ENCODE measurements around the gene TDRKH. TPM values are rescaled to one million over a fixed set of nuclear protein-coding genes. Genes with fewer than 3 reads are reported as not detected.
"Not testable (repeated sequence)": the region's sequence is repeated elsewhere in the genome, so short reads cannot be mapped to it uniquely, and the experiment has no call there.

The TDRKH gene
- total RNA-seq, 2 experiments from 2014 or later: 12.7 to 13.1 TPM

DNA sequence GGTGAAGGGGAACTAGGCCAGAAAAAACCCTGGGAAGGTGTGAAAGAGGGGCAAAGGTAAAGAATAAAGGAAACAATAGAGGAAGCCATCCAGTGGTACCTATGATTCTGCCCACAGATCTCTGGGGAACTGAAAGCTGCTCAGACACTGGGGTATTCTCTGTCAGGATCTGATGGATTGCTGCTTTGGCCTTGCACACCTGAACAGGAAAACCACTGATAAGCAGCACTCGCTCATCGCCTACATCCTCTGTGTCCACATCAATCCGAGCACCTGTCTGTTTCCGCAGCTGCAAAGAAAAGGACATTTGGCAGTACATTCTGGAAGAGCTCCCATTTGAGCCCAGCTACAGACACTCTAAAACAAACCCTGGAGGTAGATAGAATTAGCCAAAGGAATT is 10.4 kb downstream of the TDRKH start:
- ChIA-PET CTCF (interaction anchor here (1.8 kb wide), 1 partner anchor 186 kb away, joined by 4 read pairs; no protein-coding TSS in a partner anchor), POLR2A (no interaction called here)

- ChIA-PET CTCF (no interaction called here), POLR2A (no interaction called here)
Measured at GRCh38 chr1:151777317-151777716, 13.0 kb downstream of the TDRKH start.

- ChIA-PET POLR2A (no interaction called here), CTCF (no interaction called here)
Measured at GRCh38 chr1:151776665-151777062, 13.6 kb downstream of the TDRKH start.

DNA sequence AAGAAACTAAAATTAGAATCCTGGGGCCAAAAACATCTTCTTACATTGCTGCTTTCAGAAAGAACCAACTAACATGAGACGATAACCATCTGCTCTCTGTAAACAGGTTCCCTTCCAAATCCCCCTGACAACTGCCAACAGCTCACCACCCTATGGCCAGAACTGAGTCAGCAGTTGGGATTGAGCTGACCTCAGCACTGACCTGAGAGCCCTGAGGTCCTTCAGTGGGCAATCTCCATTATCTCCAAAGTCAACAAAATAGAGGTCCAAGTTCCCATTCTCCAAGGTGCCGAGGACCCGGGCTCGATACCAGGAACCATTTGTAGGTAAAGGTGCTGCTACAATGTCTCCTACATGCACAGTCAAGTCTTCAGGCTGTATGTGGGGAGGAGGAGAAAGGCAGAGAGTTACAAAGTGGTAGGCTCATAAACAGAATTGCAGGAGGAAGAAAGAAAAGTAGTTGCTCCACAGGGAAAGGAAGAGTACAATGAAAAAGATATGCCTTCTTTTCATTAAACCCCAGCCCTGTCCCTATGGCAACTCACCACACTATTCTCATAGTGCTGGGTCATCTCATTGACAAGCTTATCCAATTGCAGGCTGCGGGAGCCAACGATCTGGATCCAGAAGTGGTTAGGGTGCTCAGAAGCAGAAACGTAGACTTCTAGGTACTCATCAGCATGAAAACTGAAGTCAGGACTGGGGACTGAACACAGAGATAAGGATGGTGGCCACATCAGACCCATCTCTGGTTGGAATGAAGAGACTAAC is 14.2 kb downstream of the TDRKH start:
- POLR2A ChIA-PET: no interaction called here
- CTCF ChIA-PET: no interaction called here

DNA sequence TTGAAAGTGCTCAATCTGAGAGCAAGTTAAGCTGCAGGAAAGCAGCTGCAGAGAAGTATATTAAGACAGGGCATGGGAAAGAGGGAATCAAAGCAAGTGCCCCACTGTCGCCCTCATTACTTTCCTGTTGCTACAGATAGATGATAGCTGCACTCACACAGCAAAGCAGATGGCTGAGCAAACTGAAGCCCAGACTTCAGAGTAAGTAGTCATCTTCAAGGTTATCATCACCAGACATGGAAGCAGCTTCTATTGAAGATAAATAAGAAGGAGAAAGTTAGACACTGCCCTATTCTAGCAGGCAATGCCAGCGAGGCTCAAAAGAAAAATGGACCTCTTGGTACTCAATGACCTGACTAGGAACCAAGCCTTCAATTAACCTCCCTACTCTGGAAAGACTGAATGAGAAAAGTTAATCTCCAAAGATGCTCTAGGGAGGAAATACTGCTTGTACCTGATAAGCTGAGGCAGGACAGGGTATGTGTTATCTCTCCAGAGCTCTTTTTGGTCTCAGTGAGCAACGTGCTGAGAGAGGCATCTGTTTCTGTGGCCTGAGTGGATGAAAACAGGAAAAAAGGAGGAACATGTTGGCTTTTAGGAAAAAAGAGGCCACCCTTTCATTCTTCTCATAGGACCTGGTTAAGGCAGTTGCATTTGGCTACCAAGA is 15.9 kb downstream of the TDRKH start:
- ChIA-PET CTCF (no interaction called here), POLR2A (no interaction called here)

GRCh38 chr1:151773702-151774101 is 16.6 kb downstream of the TDRKH start:
- CTCF ChIA-PET: no interaction called here
- POLR2A ChIA-PET: no interaction called here

DNA sequence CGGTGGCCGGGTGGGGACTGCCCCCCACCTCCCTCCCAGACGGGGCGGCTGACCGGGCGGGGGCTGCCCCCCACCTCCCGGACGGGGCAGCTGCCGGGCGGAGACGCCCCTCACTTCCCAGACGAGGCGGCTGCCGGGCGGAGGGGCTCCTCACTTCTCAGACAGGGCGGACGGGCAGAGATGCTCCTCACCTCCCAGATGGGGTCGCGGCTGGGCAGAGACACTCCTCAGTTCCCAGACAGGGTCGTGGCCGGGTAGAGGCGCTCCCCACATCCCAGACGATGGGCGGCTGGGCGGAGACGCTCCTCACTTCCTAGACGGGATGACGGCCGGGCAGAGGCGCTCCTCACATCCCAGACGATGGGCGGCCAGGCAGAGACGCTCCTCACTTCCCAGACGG is 21.0 kb downstream of the TDRKH start:
- POLR2A ChIA-PET: interaction anchor here (0.7 kb wide), 1 partner anchor 166 kb away, joined by 3 read pairs; no protein-coding TSS in a partner anchor
- CTCF ChIA-PET: not testable (repeated sequence)

DNA sequence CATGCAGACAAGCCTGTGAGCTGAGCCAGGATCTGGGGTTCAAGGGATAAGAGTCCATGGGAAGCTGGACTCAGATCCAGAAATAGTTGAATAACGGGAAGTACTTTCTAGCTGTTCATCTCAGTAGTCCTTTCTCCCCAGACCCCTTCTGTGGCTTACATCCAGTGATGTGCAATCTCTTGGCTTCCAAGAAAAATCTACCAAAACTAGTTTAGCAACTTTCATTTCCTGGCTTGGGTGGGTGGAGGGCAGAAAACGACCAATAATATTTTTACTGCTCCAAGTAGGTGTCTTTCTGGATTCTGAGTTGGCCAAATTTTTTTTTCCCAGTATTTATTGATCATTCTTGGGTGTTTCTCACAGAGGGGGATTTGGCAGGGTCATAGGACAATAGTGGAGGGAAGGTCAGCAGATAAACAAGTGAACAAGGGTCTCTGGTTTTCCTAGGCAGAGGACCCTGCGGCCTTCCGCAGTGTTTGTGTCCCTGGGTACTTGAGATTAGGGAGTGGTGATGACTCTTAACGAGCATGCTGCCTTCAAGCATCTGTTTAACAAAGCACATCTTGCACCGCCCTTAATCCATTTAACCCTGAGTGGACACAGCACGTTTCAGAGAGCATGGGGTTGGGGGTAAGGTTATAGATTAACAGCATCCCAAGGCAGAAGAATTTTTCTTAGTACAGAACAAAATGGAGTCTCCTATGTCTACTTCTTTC is 21.8 kb downstream of the TDRKH start:
- POLR2A ChIA-PET, CTCF ChIA-PET: not testable (repeated sequence)

DNA sequence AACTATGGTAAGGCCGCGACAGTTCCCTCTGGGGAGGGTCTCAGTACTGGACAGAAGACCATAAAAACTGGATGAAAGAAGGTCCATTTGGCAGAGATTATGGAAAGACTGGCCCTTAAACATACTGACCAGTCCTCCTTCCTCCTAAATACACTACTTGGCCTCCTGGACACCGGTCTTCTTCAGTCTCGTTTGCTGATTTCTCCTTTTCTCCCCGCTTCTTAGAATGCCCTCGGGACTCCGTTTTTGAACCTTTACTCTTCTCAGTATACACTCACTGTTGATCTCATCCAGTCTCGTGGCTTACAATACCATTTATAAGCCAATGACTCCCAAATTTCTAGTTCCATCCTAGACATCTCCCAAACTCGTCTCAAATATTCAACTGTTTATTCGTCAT is 26.3 kb downstream of the TDRKH start:
- POLR2A ChIA-PET: interaction anchor here (1.1 kb wide), 1 partner anchor 27 kb away, joined by 3 read pairs; no protein-coding TSS in a partner anchor
- CTCF ChIA-PET: interaction anchor here (1.1 kb wide), 1 partner anchor 72 kb away, joined by 5 read pairs; no protein-coding TSS in a partner anchor

GRCh38 chr1:151762941-151763921 is 27.1 kb downstream of the TDRKH start, which contains the start of gene MRPL9:
Gene MRPL9 (minus strand): TSS chr1:151763496. CDS start chr1:151763479, 17 bp downstream.
- ChIA-PET CTCF (interaction anchor here (1.1 kb wide), 2 partner anchors 65 to 73 kb away, joined by 3 to 5 read pairs; no protein-coding TSS in a partner anchor), POLR2A (interaction anchor here (0.9 to 1.4 kb wide), 4 partner anchors 26 to 83 kb away, joined by 3 to 5 read pairs (median 4); partner anchors contain the start of gene C2CD4D)

GRCh38 chr1:151760597-151761385 is 29.5 kb downstream of the TDRKH start:
- ChIA-PET POLR2A (no interaction called here), CTCF (interaction anchor here (0.8 kb wide), 1 partner anchor 144 kb away, joined by 3 read pairs; no protein-coding TSS in a partner anchor)

GRCh38 chr1:151759241-151759640 is 31.1 kb downstream of the TDRKH start:
- CTCF ChIA-PET: interaction anchor here (0.7 kb wide), 1 partner anchor 306 kb away, joined by 3 read pairs; no protein-coding TSS in a partner anchor
- POLR2A ChIA-PET: no interaction called here

DNA sequence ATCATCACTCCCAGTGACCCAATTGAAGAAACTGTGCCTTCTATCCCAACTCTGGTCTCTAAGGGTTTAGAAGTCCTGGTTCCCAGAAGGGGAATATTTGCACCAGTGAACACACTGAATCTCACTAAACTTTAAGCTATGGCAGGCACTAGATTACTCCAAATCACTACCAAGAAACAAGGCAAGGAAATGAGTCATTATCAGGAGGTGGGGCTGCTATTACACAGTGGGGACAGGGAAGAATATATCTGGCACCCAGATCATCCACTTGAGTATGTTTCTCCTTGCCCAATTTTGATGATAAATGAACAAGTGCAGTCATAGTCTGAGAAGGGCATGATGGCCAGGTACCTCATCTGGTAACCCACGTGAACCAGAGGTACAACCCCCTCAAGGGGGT is 34.0 kb downstream of the TDRKH start:
- ChIA-PET CTCF (no interaction called here), POLR2A (no interaction called here)

DNA sequence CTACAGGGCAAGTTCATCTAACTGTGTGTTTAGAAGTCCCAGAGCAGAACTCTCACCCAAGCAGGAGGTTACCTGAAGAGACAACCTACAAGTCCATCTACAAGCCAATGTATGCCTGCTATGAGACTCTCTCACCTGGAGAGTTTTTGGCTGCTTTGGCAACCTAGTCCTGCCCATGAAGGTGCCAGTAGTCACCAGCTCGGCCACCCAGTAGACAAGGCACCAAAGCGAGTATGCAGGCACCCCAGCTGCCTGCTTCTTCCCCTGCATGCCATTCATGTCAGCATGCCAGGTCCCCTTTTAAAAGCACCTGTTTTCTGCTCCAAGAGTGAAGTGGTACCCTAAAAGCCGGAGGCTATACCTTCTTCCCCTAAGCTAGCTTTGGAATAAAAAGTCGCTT is 48.8 kb downstream of the TDRKH start:
- ChIA-PET POLR2A (no interaction called here), CTCF (interaction anchor here (0.7 kb wide), 1 partner anchor 148 kb away, joined by 3 read pairs; no protein-coding TSS in a partner anchor)

DNA sequence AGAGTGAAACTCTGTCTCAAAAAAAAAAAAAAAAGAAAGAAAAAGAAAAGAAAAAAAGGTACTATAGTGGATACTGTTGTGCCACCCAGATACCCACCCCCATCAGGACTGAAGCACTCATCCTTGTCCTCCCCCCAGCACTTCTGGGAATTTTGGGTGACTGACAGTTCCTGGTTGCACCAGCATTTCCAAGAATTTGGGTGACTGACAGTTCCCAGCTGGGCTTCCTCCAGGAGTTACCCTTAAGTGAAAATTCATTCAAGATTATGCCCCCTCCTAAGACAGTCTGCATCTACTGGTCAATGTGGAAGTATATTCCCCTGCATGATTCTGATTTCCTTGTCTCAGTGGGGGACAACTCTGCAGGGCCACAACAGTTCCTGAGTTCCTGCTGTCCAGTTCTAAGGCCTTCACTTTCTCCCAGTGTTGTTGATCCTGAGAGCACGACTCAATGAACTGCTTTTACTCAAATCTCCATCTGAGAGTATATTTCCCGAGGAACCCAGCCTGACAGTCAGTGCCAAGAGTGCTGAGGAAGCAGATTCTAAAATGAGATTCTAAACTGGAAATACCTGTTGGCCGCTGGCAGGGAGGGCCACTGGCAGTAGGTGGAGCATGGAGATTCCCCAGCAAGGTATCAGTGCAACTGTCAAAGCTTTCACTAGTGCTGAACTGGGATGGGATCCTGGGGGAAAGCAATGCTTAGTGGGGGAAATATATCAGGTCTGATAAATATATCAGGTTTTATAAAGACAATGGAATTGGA is 50.5 kb downstream of the TDRKH start:
- ChIA-PET CTCF (no interaction called here), POLR2A (no interaction called here)

GRCh38 chr1:151737479-151737878 is 52.8 kb downstream of the TDRKH start:
- CTCF ChIA-PET: interaction anchor here (1.4 kb wide), 1 partner anchor 144 kb away, joined by 5 read pairs; no protein-coding TSS in a partner anchor
- POLR2A ChIA-PET: interaction anchor here (0.7 kb wide), 1 partner anchor 144 kb away, joined by 3 read pairs; no protein-coding TSS in a partner anchor

- CTCF ChIA-PET: interaction anchor here (1.4 kb wide), 1 partner anchor 143 kb away, joined by 5 read pairs; no protein-coding TSS in a partner anchor
- POLR2A ChIA-PET: interaction anchor here (0.7 kb wide), 1 partner anchor 143 kb away, joined by 3 read pairs; no protein-coding TSS in a partner anchor
Measured at GRCh38 chr1:151737026-151737425, 53.3 kb downstream of the TDRKH start.
